NCI-H1694 (cell line): ENCODE measurements around the gene NKX2-1.
"Not testable (repeated sequence)": the region's sequence is repeated elsewhere in the genome, so short reads cannot be mapped to it uniquely, and the experiment has no call there.

Source experiments
- DNase-seq: peaks from one replicate; lab custom pipeline; 2025; lab: John Stamatoyannopoulos, UW

Gene NKX2-1

DNA sequence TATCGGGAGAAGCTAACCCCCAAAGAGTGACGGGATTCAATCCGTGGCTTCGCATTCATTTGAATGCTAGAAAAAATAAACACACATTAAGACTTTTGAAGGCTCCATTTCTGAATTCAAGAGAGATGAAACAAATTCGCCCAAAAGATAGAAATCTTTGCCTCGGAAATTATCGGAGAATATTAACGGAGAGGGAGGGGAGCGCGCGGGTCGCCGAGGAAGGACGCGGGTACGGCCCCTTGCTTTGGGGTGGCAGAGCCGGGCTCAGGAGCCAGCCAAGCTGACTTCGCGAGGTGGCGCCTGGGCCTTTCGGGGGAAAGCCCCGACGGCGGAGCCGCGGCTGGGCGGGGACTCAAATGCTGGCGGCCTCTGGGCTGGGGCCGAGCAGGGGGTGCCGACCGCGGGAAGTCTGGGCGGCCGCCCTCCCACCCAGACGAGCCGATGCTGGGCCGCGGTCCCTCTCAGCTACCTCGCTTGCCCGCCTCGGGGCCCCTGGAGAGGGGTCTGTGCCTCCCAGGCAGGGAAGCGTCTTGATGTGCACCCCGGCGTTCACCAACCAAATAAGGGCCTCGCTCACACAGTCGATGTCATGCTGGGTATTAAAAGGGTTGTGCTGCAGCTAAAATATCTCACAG lies 14.7 kb downstream of the NKX2-1 start:
- no peak for DNase-seq

DNA sequence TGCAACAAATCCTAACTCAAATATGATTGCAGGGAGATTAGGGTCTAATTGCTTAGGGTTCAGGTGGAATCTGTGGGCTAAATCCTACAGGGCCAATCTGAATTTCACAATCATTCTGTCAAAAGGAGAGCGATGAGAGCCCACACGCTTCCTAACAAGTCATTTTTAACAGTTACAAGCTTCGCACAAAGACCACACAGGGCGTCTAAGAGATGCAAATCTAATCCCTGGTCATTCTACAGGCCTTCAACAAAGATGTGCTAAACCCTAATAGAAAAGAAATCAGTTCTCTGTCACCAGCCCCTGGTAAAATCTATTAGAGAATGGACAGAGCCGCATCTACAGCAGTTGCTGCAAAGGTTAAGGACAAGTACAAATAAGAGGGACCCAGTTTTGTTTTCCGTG lies 15.3 kb downstream of the NKX2-1 start:
- DNase-seq: no peak

GRCh38 chr14:36503771-36504741 lies 16.0 kb downstream of the NKX2-1 start:
- no peak for DNase-seq

GRCh38 chr14:36502558-36503508 lies 17.2 kb downstream of the NKX2-1 start:
- no peak for DNase-seq

DNA sequence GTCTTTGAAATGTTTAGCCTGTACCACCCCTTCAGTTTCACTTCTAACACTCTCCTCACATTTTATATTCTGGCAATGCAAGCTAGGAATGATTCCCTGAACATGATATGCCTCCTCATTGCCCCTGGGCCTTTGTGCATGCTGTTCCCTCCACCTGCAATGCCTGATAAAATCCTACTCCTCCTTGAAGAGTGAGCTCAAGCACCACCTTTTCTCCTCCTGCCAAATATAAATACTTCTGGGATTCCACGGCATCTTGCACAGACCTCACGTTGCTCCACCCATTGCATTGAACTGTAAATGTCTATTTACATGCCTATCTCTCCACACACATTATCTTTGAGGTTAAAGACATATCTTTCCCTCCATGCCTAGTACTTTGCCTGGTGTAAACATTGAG lies 21.1 kb downstream of the NKX2-1 start:
- DNase-seq: no peak

DNA sequence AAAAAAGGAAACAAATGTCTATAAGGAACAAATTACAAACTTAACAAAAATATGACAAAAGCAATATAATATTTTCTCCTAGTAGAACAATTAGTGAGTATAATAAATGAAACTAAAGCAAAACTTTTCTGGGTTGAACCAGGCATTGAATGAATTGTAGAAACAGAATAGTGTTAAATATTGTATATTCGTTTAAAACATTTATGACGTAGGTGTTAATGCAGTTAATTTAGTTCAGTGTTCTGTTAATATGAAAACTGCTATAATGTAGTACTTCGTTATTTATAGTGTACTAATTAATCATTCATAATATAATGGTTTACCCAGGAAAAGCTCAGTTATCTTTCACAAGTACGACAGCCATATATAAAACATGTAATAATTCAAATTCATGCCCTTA lies 23.7 kb downstream of the NKX2-1 start:
- DNase-seq: no peak

DNA sequence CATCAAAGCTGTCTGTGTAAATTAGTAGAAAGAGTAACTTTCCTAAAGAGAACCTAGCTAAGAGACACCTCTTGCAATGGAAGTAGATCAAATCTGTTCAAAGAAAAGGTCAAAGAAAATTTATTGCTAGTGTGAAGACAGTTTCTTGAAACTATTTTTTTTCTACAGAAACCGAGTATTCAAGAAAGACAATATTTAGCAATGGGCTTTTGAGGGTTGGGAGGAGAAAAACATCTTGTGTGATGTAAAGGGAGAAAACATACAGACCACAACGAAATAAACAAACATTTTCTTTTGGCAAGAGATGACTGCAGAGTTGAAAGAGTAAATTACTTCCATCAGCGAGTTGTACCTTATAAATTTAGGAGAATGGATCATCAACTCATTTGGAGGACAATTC lies 24.4 kb downstream of the NKX2-1 start:
- DNase-seq: no peak

- no peak for DNase-seq
Measured at GRCh38 chr14:36493761-36494160, 26.3 kb downstream of the NKX2-1 start.

DNA sequence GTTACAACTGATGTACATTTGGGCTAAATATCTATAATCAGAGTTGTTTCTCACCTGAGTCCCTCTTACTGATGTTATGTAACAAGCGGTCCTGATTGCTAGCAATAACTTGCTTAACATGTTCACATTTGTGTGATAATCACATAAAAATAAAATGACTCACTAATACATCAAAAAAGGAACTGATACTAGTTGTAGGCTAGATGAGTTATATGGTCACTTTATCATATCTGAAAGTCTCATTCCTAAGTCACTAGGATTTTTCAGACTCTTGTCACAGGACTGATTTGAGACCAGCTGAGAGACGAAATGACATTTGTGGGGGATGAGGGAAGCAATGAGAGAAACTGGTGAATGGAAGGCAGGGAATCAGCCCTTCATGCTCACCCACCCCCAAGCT lies 34.3 kb downstream of the NKX2-1 start:
- DNase-seq: no peak

DNA sequence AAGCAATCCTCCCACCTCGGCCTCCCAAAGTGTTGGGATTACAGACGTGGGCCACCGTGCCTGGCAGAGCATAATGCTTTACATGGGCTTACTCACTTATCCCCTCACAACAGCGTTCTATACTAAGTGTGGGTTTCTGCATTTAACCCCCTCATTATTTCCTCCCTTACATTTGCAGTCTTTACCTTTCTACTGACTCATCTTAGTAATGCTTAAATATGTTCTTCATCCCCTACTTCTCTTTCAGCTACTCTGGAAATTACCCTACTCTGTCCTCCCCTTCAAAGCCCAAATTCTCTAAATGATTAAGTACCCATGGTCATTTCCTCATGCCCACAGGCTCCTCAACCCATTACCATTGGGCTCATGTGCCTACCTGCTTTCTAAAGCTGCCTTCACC lies 40.7 kb downstream of the NKX2-1 start:
- DNase-seq: no peak

DNA sequence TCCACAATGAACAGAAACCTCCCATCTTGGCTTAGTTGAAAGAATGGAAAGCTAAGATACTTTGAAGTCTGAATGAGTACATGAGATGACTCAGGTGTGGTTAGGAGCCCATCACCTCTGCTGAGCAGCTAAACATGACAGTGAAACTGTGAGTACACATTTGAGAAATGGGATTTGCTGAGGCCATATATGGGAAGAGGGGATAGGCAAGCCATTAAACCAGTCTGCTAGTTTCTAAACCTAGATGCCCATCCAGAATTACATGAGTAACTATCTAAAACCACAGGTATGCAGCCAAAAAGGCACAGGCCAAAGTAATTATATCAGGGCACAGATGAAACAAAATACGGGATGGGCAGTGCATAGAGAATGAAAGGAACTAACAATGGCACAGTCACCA lies 41.2 kb downstream of the NKX2-1 start:
- DNase-seq: no peak

- no peak for DNase-seq
Measured at GRCh38 chr14:36477266-36477665, 42.8 kb downstream of the NKX2-1 start.

DNA sequence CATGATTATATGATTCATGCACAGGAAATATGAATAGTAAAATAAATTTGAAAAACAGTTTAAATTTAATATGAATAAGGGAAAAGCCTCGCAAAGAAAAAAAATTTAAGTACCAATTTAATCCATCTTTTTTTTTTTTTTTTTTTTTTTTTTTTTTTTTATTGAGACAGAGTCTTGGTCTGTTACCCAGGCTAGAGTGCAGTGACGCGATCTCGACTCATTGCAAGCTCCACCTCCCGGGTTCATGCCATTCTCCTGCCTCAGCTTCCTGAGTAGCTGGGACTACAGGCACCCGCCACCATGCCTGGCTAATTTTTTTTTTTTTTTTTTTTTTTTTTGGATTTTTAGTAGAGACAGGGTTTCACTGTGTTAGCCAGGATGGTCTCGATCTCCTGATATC lies 44.0 kb downstream of the NKX2-1 start:
- not testable (repeated sequence) for DNase-seq

DNA sequence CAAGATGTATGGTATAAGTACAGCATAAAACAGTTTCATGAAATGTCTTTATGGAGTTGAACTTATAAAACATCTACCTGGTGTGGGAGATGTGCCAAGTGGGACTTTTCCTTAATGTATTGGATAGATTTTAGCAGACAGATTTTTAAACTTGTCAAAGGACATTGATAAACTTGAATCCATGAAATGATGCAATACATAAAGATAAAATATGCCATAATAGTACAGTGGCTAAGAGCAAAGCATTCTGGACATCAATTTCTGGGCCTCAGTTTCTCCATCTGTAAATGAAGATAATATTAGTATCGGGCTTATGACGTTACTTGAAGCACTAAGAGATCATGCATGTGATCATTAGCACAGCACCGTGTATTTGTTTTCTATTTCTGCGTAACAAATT lies 45.4 kb downstream of the NKX2-1 start:
- no peak for DNase-seq

GRCh38 chr14:36471431-36471830 lies 48.6 kb downstream of the NKX2-1 start:
- no peak for DNase-seq

DNA sequence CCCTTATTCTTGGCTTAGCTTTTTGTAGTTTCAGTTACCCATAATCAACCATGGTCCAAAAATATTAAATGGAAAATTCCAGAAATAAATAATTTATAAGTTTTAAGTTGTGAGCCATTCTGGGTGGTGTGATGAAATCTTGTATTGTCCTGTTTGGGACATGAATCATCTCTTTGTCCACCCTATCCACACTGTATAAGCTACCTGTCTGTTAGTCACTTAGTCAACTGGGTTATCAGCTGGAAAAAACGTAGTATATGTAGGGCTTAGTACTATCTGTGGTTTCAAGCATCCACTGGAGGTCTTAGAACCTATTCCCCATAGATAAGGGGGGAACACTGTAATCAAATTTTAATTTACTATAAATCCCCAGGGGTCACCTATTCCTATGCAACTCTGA lies 52.7 kb downstream of the NKX2-1 start:
- DNase-seq: no peak
